NCI-H146 treated with DMSO at 0.1 percent for 48 hours (cell line): ENCODE results near the gene LMBR1L.
"Not testable (repeated sequence)": the region's sequence is repeated elsewhere in the genome, so short reads cannot be mapped to it uniquely, and the experiment has no call there.

Experiments
- DNase-seq: peaks from one replicate; lab custom pipeline; 2025; ENCODE audit not compliant: unreplicated experiment; lab: John Stamatoyannopoulos, UW

The LMBR1L gene, protein sequence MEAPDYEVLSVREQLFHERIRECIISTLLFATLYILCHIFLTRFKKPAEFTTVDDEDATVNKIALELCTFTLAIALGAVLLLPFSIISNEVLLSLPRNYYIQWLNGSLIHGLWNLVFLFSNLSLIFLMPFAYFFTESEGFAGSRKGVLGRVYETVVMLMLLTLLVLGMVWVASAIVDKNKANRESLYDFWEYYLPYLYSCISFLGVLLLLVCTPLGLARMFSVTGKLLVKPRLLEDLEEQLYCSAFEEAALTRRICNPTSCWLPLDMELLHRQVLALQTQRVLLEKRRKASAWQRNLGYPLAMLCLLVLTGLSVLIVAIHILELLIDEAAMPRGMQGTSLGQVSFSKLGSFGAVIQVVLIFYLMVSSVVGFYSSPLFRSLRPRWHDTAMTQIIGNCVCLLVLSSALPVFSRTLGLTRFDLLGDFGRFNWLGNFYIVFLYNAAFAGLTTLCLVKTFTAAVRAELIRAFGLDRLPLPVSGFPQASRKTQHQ

GRCh38 chr12:49110464-49111155 lies at the start of gene LMBR1L:
Gene LMBR1L, minus strand, starts transcription at chr12:49110847. Its CDS starts 292 bp downstream, at chr12:49110555.
- peak; percentile 98 for DNase-seq

GRCh38 chr12:49160399-49160798 lies 49.8 kb upstream of the LMBR1L start:
- DNase-seq: no peak

DNA sequence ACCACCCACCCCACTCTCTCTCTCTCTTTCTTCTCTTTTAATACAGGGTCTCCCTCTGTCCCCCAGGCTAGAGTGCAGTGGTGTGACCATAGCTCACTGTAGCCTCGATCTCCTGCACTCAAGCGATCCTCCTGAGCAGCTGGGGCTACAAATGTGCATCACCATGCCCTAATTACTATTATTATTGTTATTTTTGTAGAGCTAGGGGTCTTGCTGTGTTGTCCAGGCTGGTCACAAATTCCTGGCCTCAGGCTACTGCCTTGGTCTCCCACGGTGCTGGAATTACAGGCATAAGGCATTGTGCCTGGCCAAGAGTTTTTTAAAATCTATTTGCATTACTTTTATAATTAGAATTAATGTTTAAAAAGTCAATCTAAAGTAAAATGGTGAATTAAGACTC lies 43.6 kb upstream of the LMBR1L start:
- DNase-seq: no peak

GRCh38 chr12:49147384-49147783 lies 36.7 kb upstream of the LMBR1L start:
- no peak for DNase-seq

DNA sequence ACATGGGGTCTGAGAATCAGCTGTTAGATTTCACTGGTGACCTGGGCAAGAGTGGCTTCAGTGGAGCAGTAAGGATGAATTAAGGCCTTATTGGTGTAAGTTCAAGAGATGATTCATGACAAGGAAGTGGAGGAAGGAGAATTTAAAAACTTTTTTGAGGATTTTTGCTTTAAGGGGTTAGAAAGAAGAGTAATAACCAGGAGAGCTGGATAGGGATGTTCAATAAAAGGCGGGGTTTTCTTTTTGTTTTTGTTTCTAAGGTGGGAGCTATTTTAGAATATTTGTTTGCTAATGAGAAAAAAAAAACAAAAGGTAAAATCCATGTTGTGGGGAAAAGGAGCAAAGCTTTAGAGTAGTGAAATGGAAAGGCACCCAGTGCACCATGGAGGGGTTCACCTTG lies 35.8 kb upstream of the LMBR1L start:
- no peak for DNase-seq

DNA sequence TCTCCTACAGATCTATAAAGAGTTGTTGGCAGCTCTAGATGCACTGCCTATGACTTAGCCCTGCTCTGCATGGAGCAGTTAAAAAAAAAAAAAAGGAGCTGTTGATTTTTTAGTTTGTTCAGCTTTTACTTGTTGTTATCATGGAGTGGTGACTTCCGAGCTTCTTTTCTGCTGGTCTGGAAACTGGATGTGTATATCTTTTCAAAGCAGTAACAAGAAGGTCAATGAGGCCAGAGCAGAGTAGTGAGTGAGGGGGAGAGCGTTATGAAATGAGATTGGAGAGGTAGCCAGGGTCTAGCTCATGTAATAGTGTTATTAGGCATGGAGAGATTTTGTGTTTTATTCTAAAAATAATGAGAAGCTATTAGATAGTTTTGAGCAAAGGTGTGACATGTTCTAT lies 33.7 kb upstream of the LMBR1L start:
- no peak for DNase-seq

DNA sequence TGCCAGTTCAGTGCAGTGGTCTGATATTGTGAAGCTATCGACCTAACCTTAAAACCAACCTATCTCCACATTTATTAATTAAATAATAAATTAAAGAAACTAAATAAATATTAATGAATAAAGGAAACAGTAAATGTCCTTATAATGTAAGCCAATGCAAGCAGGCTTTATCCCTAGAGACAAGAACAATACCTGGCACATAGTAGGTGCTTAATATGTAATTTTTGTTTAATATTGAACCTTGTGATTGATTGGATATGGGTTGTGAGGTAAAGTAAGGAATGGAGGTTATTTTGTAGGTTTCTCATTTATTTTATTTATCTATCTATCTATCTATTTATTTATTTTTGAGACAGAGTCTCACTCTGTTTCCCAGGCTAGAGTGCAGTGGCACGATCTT lies 28.4 kb upstream of the LMBR1L start:
- DNase-seq: no peak

DNA sequence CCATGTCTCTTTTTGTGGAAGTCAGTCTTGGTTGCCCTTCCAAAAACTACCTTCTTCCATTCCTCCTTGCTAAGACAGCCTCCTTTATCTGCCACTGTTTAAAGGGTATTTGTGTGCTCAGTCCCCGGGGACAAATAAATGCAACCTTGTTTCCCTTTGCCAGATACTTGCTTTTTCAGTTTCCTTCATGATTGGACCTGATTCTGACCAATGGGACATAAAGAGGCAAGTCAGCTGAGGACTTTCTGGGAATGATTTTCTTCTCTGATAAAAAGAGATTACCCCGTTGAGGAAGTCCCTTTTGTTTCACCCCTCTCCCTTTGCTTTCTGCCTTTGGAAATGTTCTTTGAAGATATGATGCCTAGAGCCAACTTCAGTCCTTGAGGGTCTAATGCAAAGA lies 27.9 kb upstream of the LMBR1L start:
- no peak for DNase-seq

DNA sequence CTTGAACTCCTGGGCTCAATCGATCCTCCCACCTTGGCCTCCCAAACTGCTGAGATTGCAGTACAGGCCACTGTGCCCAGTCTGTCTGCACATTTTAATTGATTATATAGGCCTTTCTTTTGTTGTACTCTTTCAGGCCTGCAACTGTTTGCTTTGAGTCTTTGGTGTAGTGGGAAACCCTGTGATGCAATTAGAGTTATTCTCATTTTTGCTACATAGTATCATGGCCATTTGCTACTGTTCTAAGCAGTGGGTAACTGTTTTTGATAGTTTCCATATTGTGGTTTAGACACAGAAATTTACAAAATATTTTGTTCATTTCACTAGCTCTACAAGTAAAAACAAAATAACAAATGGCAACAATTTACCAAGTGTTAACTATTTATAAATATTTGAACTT lies 26.8 kb upstream of the LMBR1L start:
- no peak for DNase-seq

GRCh38 chr12:49136997-49137396 lies 26.4 kb upstream of the LMBR1L start:
- not testable (repeated sequence) for DNase-seq

DNA sequence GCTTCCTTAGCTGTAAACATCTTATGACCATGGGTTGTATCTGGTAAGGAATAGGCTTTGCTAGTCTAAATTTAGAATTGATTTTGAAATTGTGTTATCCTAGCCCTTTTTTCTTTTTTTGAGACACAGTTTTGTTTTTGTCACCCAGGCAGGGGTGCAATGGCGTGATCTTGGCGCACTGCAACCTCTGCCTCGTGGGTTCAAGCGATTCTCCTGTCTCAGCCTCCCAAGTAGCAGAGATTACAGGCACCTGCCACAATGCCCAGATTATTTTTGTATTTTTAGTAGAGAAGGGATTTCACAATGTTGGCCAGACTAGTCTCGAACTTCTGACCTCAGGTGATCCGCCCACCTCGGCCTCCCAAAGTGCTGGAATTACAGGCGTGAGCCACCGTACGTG lies 22.9 kb upstream of the LMBR1L start:
- no peak for DNase-seq

DNA sequence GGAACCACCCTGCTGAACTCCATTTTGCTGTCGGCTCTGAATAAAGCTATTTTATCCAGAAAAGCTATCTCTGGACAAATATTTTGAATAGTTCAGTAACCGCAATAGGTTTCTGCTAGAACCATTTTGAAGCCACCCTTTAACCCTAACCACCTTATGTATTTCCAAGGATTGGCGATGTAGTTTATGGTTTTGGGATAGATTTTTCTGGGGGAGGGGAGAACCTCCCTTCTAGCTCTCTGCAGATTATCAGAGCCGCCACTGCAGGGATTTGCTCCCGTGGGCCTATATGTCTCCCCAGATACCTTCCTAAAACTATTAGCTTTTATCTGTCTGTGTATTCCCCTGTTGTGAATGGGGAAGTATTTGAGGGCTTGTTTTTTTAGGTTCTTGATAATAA lies 22.4 kb upstream of the LMBR1L start:
- DNase-seq: peak; percentile 9

DNA sequence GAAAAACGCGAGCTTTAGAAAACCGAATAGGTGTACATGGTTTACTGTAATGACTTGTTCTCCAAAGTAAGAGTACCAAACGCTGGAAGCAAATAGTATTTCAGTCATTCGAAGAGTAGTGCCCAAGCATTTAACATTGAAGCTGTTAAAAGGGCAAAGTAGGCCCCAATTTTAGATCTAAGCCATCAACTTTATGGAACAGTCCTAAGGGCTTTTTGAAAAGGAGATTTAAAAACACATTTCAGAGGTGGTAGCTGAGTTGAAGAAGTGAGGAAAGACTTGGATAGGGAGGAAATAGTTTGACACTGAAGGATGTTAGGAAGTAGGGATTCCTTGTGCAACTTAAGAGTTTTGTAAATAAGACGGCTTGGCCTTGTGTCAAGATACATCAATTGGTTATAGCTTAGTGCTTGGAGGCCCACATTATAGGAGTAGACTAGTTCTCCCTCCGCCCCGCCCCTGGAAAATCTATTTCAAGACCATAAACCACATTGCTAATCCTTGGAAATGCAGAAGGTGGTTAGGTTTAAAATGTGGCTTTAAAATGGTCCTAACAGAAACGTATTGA lies 21.3 kb upstream of the LMBR1L start:
- peak; percentile 68 for DNase-seq

DNA sequence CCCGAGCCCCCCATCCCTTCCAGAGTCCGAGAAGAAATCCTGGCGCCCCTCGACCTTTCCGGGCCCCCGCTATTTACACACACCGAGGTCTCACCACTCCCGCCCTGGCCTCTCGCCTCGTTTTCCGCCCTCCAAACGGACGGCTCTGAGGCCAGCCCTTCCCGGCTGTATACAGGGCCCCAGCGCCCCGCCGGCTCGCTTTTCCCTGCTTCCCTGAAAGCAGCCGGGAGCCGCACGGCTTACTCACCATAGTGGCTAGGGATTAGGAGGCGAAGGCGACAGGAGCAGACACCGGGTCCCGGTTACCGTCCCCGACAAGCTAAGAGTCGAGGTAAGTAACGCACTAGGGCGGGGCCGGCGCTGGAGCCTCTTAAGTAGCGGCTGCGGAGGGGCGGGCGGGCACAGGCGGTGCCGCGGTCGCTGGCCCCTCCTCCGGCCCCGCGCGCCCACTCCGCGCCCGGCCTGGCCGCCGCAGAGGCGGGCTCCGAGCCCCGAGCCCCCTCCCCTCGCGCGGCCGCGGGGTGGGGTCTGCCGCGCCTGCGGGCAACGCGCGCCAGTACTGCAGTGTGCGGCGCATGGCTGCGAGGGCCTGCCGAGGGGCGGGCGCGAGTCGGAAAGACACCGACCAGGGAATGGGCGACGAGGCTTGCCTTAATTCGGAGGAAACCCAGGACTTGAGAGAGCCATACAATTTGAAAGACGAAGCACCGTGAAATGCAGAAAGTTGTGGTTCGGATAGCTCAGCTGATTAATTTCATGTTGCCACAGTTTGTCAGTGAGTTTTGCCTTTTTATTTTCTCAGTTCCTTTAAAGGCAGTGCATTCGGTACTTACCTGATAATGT lies 20.6 kb upstream of the LMBR1L start, which contains the start of gene TUBA1B:
TUBA1B (minus strand) TSS at position 345 of the 843 bp plus-strand sequence; CDS start at position 250, 95 bp downstream.
- peak; percentile 86 for DNase-seq

- DNase-seq: peak; percentile 88
Observed at GRCh38 chr12:49130151-49131050, 19.8 kb upstream of the LMBR1L start.

GRCh38 chr12:49129332-49130150 lies 18.9 kb upstream of the LMBR1L start:
- no peak for DNase-seq

- not testable (repeated sequence) for DNase-seq
Observed at GRCh38 chr12:49127971-49128370, 17.3 kb upstream of the LMBR1L start.

- no peak for DNase-seq
Observed at GRCh38 chr12:49126852-49127763, 16.5 kb upstream of the LMBR1L start.
